Measurements from ENCODE around the gene CREG1. TPM values are rescaled to one million over a fixed set of nuclear protein-coding genes. Genes with fewer than 3 reads are reported as not detected.

Gene CREG1
- total RNA-seq, 1 experiment from 2014 or later, result 102 TPM

DNA sequence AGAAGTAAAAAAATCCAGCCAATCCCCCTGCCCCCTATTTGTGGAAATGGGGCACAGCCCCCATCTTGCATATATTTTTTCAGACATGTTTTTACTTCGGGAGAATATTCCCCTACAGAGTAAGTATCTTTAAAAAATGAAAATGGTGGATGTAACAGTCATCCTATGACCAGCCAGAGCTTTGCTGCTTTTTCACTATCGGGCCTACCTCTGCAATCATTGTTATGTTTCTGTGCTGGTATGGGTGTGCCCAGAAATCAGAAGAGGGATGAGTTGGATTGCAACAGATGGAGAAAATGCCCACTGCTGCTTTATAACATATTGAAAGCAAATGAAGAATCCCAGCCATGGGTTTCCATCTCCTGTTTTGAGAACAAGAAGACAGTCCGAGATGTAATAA is 38.1 kb downstream of the CREG1 start:
- Histone ChIP-seq H4K20me1 (ENCODE audit: insufficient read depth, low read depth, low read length) (no peaks in the 10 kb centered on the region), H3K9me2 (replicated peaks; ENCODE audit: insufficient read depth, low read length) (no peaks in the 10 kb centered on the region), H3K4me3 (ENCODE audit: low read length) (no peak overlapping the region), H3K9ac (ENCODE audit: low read length) (no peak overlapping the region), H3K79me2 (ENCODE audit: low read length) (no peaks in the 10 kb centered on the region), H2AFZ (ENCODE audit: low read length) (no peak overlapping the region), H3K36me3 (ENCODE audit: insufficient read depth, low read length) (no peaks in the 10 kb centered on the region), H3K9me3 (ENCODE audit: low read length) (no peaks in the 10 kb centered on the region), H3K27ac (ENCODE audit: low read length) (no peak overlapping the region), H3K4me2 (ENCODE audit: low read depth, low read length, poor library complexity, severe bottlenecking) (no peak overlapping the region), H3K4me1 (ENCODE audit: low read length) (peaks cover 19% of the 10 kb centered on the region), H3K27me3 (ENCODE audit: low read length) (no peaks in the 10 kb centered on the region)
- DNase-seq, result no peak

GRCh38 chr1:167514288-167514687 is 39.3 kb downstream of the CREG1 start:
- Histone ChIP-seq H3K9me2 (replicated peaks; ENCODE audit: insufficient read depth, low read length) (no peaks in the 10 kb centered on the region), H3K4me1 (ENCODE audit: low read length) (peaks cover 28% of the 10 kb centered on the region), H3K9me3 (ENCODE audit: low read length) (no peaks in the 10 kb centered on the region), H3K9ac (ENCODE audit: low read length) (no peak overlapping the region), H3K27me3 (ENCODE audit: low read length) (no peaks in the 10 kb centered on the region), H3K4me3 (ENCODE audit: low read length) (no peak overlapping the region), H3K79me2 (ENCODE audit: low read length) (no peaks in the 10 kb centered on the region), H2AFZ (ENCODE audit: low read length) (no peak overlapping the region), H3K4me2 (ENCODE audit: low read depth, low read length, poor library complexity, severe bottlenecking) (no peak overlapping the region), H3K36me3 (ENCODE audit: insufficient read depth, low read length) (no peaks in the 10 kb centered on the region), H4K20me1 (ENCODE audit: insufficient read depth, low read depth, low read length) (no peaks in the 10 kb centered on the region), H3K27ac (ENCODE audit: low read length) (no peak overlapping the region)
- DNase-seq, result no peak

DNA sequence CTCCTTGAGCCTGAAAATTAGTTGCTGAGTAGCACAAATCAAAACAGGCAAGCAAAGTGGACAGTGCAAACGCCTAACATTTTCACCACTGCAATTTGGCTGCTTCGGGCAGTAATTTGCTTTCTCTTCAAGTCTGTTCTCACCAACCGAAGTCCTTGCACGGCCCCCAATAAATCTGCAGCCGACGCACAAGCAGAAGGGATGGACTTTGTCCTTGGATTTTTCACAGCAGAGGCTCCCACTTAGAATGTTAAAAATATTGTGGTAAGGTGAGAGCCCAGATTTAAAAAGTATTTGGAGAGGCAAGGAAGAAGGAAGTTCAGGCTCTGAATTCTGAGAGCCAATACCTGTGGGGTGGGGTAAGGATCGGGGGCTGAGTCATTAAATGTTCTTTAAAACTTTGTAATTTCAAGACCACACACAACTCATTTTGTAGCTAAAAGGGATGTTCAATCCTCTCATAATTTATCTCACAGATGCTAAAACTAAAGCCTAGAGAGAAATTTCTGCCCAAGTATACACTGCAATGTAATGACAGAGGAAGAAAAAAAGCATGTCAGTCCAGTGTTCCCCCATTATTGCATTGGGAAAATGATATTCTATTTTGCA is 41.4 kb downstream of the CREG1 start:
- H3K4me3 ChIP-seq (ENCODE audit: low read length), result no peak overlapping the region
- no peak for DNase-seq
- no peaks in the 10 kb centered on the region for H3K27me3 ChIP-seq (ENCODE audit: low read length)
- H3K79me2 ChIP-seq (ENCODE audit: low read length), result no peaks in the 10 kb centered on the region
- H2AFZ ChIP-seq (ENCODE audit: low read length), result no peak overlapping the region
- no peaks in the 10 kb centered on the region for H4K20me1 ChIP-seq (ENCODE audit: insufficient read depth, low read depth, low read length)
- no peak overlapping the region for H3K9ac ChIP-seq (ENCODE audit: low read length)
- H3K4me2 ChIP-seq (ENCODE audit: low read depth, low read length, poor library complexity, severe bottlenecking), result no peak overlapping the region
- H3K9me3 ChIP-seq (ENCODE audit: low read length), result no peaks in the 10 kb centered on the region
- peaks cover 29% of the 10 kb centered on the region for H3K4me1 ChIP-seq (ENCODE audit: low read length)
- H3K9me2 ChIP-seq (replicated peaks; ENCODE audit: insufficient read depth, low read length), result no peaks in the 10 kb centered on the region
- H3K27ac ChIP-seq (ENCODE audit: low read length), result no peak overlapping the region
- no peaks in the 10 kb centered on the region for H3K36me3 ChIP-seq (ENCODE audit: insufficient read depth, low read length)

- no peaks in the 10 kb centered on the region for H4K20me1 ChIP-seq (ENCODE audit: insufficient read depth, low read depth, low read length)
- DNase-seq, result no peak
- H3K9me2 ChIP-seq (replicated peaks; ENCODE audit: insufficient read depth, low read length), result no peaks in the 10 kb centered on the region
- H3K4me3 ChIP-seq (ENCODE audit: low read length), result no peak overlapping the region
- no peaks in the 10 kb centered on the region for H3K79me2 ChIP-seq (ENCODE audit: low read length)
- H3K27me3 ChIP-seq (ENCODE audit: low read length), result no peaks in the 10 kb centered on the region
- H3K9ac ChIP-seq (ENCODE audit: low read length), result no peak overlapping the region
- H3K36me3 ChIP-seq (ENCODE audit: insufficient read depth, low read length), result no peaks in the 10 kb centered on the region
- no peak overlapping the region for H3K27ac ChIP-seq (ENCODE audit: low read length)
- H2AFZ ChIP-seq (ENCODE audit: low read length), result no peak overlapping the region
- no peak overlapping the region for H3K4me2 ChIP-seq (ENCODE audit: low read depth, low read length, poor library complexity, severe bottlenecking)
- no peaks in the 10 kb centered on the region for H3K9me3 ChIP-seq (ENCODE audit: low read length)
- peaks cover 23% of the 10 kb centered on the region for H3K4me1 ChIP-seq (ENCODE audit: low read length)
Measured at GRCh38 chr1:167511374-167511986, 42.1 kb downstream of the CREG1 start.

- H3K9me2 ChIP-seq (replicated peaks; ENCODE audit: insufficient read depth, low read length), result no peaks in the 10 kb centered on the region
- H3K9me3 ChIP-seq (ENCODE audit: low read length), result no peaks in the 10 kb centered on the region
- 0 out of 2 replicates have a peak overlapping the region, but pooled peaks have one; percentile 38 for H2AFZ ChIP-seq (ENCODE audit: low read length)
- H3K9ac ChIP-seq (ENCODE audit: low read length), result no peak overlapping the region
- H3K4me2 ChIP-seq (ENCODE audit: low read depth, low read length, poor library complexity, severe bottlenecking), result peak overlapping the region; percentile 27
- peaks cover 23% of the 10 kb centered on the region for H3K4me1 ChIP-seq (ENCODE audit: low read length)
- H3K79me2 ChIP-seq (ENCODE audit: low read length), result no peaks in the 10 kb centered on the region
- H4K20me1 ChIP-seq (ENCODE audit: insufficient read depth, low read depth, low read length), result no peaks in the 10 kb centered on the region
- no peaks in the 10 kb centered on the region for H3K36me3 ChIP-seq (ENCODE audit: insufficient read depth, low read length)
- H3K4me3 ChIP-seq (ENCODE audit: low read length), result no peak overlapping the region
- no peaks in the 10 kb centered on the region for H3K27me3 ChIP-seq (ENCODE audit: low read length)
- DNase-seq, result no peak
- H3K27ac ChIP-seq (ENCODE audit: low read length), result no peak overlapping the region
Measured at GRCh38 chr1:167510881-167511280, 42.7 kb downstream of the CREG1 start.

DNA sequence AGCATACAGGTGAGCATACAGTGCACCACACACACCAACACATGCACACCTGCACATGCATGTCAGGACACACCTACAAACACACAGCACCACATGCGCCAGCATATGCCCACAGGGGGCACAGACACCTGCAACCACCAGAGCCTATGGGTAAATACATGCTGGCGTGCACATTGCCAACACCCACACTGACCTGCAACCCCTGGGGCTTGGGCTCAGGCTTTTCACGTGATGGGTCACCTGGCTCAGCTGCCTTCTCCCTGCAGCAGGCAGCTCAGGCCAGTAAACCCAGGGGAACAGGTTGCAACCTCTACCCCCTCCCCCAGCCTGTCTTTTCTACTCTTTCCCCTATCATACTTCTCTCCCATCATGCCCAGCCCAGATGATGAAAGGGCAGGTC is 43.3 kb downstream of the CREG1 start:
- H3K27me3 ChIP-seq (ENCODE audit: low read length), result no peaks in the 10 kb centered on the region
- no peaks in the 10 kb centered on the region for H3K79me2 ChIP-seq (ENCODE audit: low read length)
- H3K4me1 ChIP-seq (ENCODE audit: low read length), result peaks cover 29% of the 10 kb centered on the region
- H3K4me3 ChIP-seq (ENCODE audit: low read length), result no peak overlapping the region
- peak overlapping the region; percentile 27 for H3K4me2 ChIP-seq (ENCODE audit: low read depth, low read length, poor library complexity, severe bottlenecking)
- H3K9me2 ChIP-seq (replicated peaks; ENCODE audit: insufficient read depth, low read length), result no peaks in the 10 kb centered on the region
- no peak overlapping the region for H3K9ac ChIP-seq (ENCODE audit: low read length)
- H4K20me1 ChIP-seq (ENCODE audit: insufficient read depth, low read depth, low read length), result no peaks in the 10 kb centered on the region
- H3K36me3 ChIP-seq (ENCODE audit: insufficient read depth, low read length), result no peaks in the 10 kb centered on the region
- no peaks in the 10 kb centered on the region for H3K9me3 ChIP-seq (ENCODE audit: low read length)
- DNase-seq, result no peak
- no peak overlapping the region for H3K27ac ChIP-seq (ENCODE audit: low read length)
- H2AFZ ChIP-seq (ENCODE audit: low read length), result peak overlapping the region; percentile 38; the same call in 1 of the 2 replicates

- Histone ChIP-seq H3K9me3 (ENCODE audit: low read length) (no peaks in the 10 kb centered on the region), H3K79me2 (ENCODE audit: low read length) (no peaks in the 10 kb centered on the region), H3K27ac (ENCODE audit: low read length) (no peak overlapping the region), H3K27me3 (ENCODE audit: low read length) (no peaks in the 10 kb centered on the region), H3K4me1 (ENCODE audit: low read length) (peaks cover 34% of the 10 kb centered on the region), H3K36me3 (ENCODE audit: insufficient read depth, low read length) (no peaks in the 10 kb centered on the region), H3K4me3 (ENCODE audit: low read length) (no peak overlapping the region), H4K20me1 (ENCODE audit: insufficient read depth, low read depth, low read length) (no peaks in the 10 kb centered on the region), H2AFZ (ENCODE audit: low read length) (no peak overlapping the region), H3K4me2 (ENCODE audit: low read depth, low read length, poor library complexity, severe bottlenecking) (no peak overlapping the region), H3K9me2 (replicated peaks; ENCODE audit: insufficient read depth, low read length) (no peaks in the 10 kb centered on the region), H3K9ac (ENCODE audit: low read length) (no peak overlapping the region)
- DNase-seq, result no peak
Measured at GRCh38 chr1:167509587-167509986, 44.0 kb downstream of the CREG1 start.

DNA sequence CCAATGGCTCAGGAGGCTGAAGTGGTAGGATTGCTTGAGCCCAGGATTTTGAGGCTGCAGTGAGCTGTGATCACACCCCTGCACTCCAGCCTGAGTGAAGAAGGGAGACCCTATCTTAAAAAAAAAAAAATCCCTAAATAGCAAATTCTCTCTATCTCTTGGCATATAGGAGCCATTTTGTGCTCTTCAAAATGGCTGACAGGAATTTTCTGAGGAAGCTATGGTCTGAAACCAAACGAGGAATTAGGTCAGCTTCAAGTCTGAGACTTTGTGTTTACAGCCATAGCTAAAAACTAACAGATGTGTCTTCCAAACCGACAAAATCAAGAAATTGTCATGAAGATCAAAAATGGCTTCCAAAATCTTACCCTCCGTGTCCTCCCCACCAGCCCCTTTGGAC is 45.8 kb downstream of the CREG1 start:
- Histone ChIP-seq H3K4me3 (ENCODE audit: low read length) (no peak overlapping the region), H3K36me3 (ENCODE audit: insufficient read depth, low read length) (no peaks in the 10 kb centered on the region), H3K9me3 (ENCODE audit: low read length) (no peaks in the 10 kb centered on the region), H4K20me1 (ENCODE audit: insufficient read depth, low read depth, low read length) (no peaks in the 10 kb centered on the region), H3K9ac (ENCODE audit: low read length) (no peak overlapping the region), H3K9me2 (replicated peaks; ENCODE audit: insufficient read depth, low read length) (no peaks in the 10 kb centered on the region), H3K4me2 (ENCODE audit: low read depth, low read length, poor library complexity, severe bottlenecking) (no peak overlapping the region), H3K4me1 (ENCODE audit: low read length) (peaks cover 48% of the 10 kb centered on the region), H3K27me3 (ENCODE audit: low read length) (no peaks in the 10 kb centered on the region), H2AFZ (ENCODE audit: low read length) (no peak overlapping the region), H3K27ac (ENCODE audit: low read length) (no peak overlapping the region), H3K79me2 (ENCODE audit: low read length) (no peaks in the 10 kb centered on the region)
- no peak for DNase-seq

Data from Karpas-422 (cell line).